K562 (cell line): ENCODE measurements around the gene SOAT1. TPM values are rescaled to one million over a fixed set of nuclear protein-coding genes. Genes with fewer than 3 reads are reported as not detected.

Source experiments
- ATAC-seq: fragments of 200-7000 bp; cut with Tn5 transposase; 3 replicates; pipeline ENCODE4 v1.9.1; 2020; ENCODE audit warnings: moderate library complexity
- BruUV-seq: library from RNA; stranded (reverse); fragments of 400-500 nt; replicated peaks from 2 replicates; lab custom pipeline; 2021; lab: Mats Ljungman, UMichigan
- CTCF ChIA-PET: fragments of 300-600 bp; formaldehyde crosslinking; extraction: SDS; loops from one replicate; lab custom pipeline; 2021; ENCODE audit warnings: low intra/inter-chr PET ratio; lab: Yijun Ruan, JAX
- POLR2A ChIA-PET: fragments of 300-600, 350-650 bp; sonication (Branson Sonifier 250); formaldehyde crosslinking; extraction: SDS; loops from one replicate; lab custom pipeline; 2021; ENCODE audit warnings: antibody characterized with exemption, inconsistent platforms; lab: Yijun Ruan, JAX
- DNase-seq, 4 experiments: peaks; one replicate each; pipeline versions ENCODE4 v3.0.0 to v3.0.0-alpha.2; 2011 to 2018; ENCODE audit warnings: low spot score in 3 of 4, mixed read lengths in 3 of 4; ENCODE audit errors: extremely low read depth in 1 of 4
- FAIRE-seq: peaks from 2 replicates; lab custom pipeline; 2011; peaks lifted over from hg19 to GRCh38; lab: Jason Lieb, UNC
- H2AFZ ChIP-seq: 2 replicates; pipeline ENCODE4 v1.6.0; 2011; ENCODE audit warnings: low read depth, low read length, control low read depth, inconsistent platforms
- H3K27ac ChIP-seq: fragments of 200-600 bp; 3 replicates; pipeline ENCODE4 v1.8.0; 2011; ENCODE audit warnings: low read depth, mild to moderate bottlenecking, control low read depth, inconsistent platforms, low read length, moderate library complexity, mixed read lengths; ENCODE audit errors: extremely low read depth
- H3K27me3 ChIP-seq, 2 experiments: fragments of 300-600 bp in 1 of 2; 2 replicates in 1 of 2; 3 replicates in 1 of 2; pipeline versions ENCODE4 v1.6.0 to v1.8.0; 2011; ENCODE audit warnings: inconsistent platforms in 2 of 2, low read length in 2 of 2, mild to moderate bottlenecking in 1 of 2, mixed read lengths in 1 of 2, moderate library complexity in 1 of 2; ENCODE audit not compliant: control insufficient read depth in 2 of 2, insufficient read depth in 2 of 2
- H3K36me3 ChIP-seq: fragments of 300-600 bp; 3 replicates; pipeline ENCODE4 v1.8.0; 2011; ENCODE audit warnings: mild to moderate bottlenecking, low read length, inconsistent platforms; ENCODE audit not compliant: control insufficient read depth, insufficient read depth
- H3K4me1 ChIP-seq, 2 experiments: fragments of 200-600 bp in 1 of 2; replicated peaks in 1 of 2; 2 replicates in 1 of 2; 3 replicates in 1 of 2; pipeline versions ENCODE4 v1.5.1 to v1.8.0; 2011; ENCODE audit warnings: inconsistent platforms in 2 of 2, low read length in 2 of 2, mild to moderate bottlenecking in 1 of 2, mixed read lengths in 1 of 2, moderate library complexity in 1 of 2; ENCODE audit not compliant: control insufficient read depth in 2 of 2, insufficient read depth in 2 of 2
- H3K4me2 ChIP-seq: 2 replicates; pipeline ENCODE4 v1.6.1; 2011; ENCODE audit warnings: low read length, control low read depth, inconsistent platforms, mixed read lengths; ENCODE audit not compliant: insufficient read depth
- H3K4me3 ChIP-seq: fragments of 200-600 bp; sonication (generic), shearing (Covaris generic); 2 replicates; pipeline ENCODE4 v1.5.1; 2016; ENCODE audit warnings: control low read depth, inconsistent platforms
- H3K79me2 ChIP-seq: fragments of 200-600 bp; 3 replicates; pipeline ENCODE4 v1.8.0; 2011; ENCODE audit warnings: low read length, inconsistent platforms; ENCODE audit not compliant: control insufficient read depth, insufficient read depth
- H3K9ac ChIP-seq, 2 experiments: 2 replicates each; pipeline versions ENCODE4 v1.6.0 to v1.6.1; 2011; ENCODE audit warnings: low read depth in 2 of 2, low read length in 2 of 2, control low read depth in 1 of 2, inconsistent platforms in 1 of 2, mild to moderate bottlenecking in 1 of 2, mixed read lengths in 1 of 2; ENCODE audit not compliant: insufficient read depth in 1 of 2
- H3K9me1 ChIP-seq: one replicate; pipeline ENCODE4 v1.6.0; 2011; ENCODE audit warnings: inconsistent platforms, mild to moderate bottlenecking, low read length, moderate library complexity; ENCODE audit not compliant: control insufficient read depth, insufficient read depth
- H3K9me3 ChIP-seq: replicated peaks from 2 replicates; pipeline ENCODE4 v1.5.1; 2011; ENCODE audit warnings: low read depth, low read length, inconsistent platforms; ENCODE audit not compliant: control insufficient read depth, insufficient read depth
- H4K20me1 ChIP-seq: replicated peaks from 2 replicates; pipeline ENCODE4 v1.6.1; 2011; ENCODE audit warnings: low read length, inconsistent platforms, mixed read lengths; ENCODE audit not compliant: control insufficient read depth, insufficient read depth
- ARID3A ChIP-seq: IDR thresholded peaks from 2 replicates; pipeline ENCODE4 v1.6.1; 2012; ENCODE audit warnings: low read depth, low read length, improper control_type of control experiment, borderline replicate concordance
- CTCF ChIP-seq, 3 experiments: IDR thresholded peaks in 2 of 3; conservative IDR thresholded peaks in 1 of 3; 2 replicates each; pipeline ENCODE4 v1.5.1; 2011 to 2012; ENCODE audit warnings: low read length in 3 of 3, mild to moderate bottlenecking in 3 of 3, control low read depth in 2 of 3, improper control_type of control experiment in 1 of 3, inconsistent platforms in 1 of 3, low read depth in 1 of 3, mixed read lengths in 1 of 3, moderate library complexity in 1 of 3; ENCODE audit not compliant: insufficient read depth in 2 of 3
- FOXA3 ChIP-seq, 2 experiments: fragments of 450-650 bp in 1 of 2; sonication (generic) in 1 of 2; formaldehyde crosslinking; IDR thresholded peaks in 1 of 2; conservative IDR thresholded peaks in 1 of 2; 2 replicates each; pipeline versions ENCODE4 v1.4.0 to v1.8.0; 2020 to 2022; ENCODE audit warnings: mild to moderate bottlenecking in 2 of 2, missing genetic modification reagents in 1 of 2
- L3MBTL2 ChIP-seq: fragments of 450-650 bp; IDR thresholded peaks from 2 replicates; pipeline ENCODE4 v1.6.1; 2016; ENCODE audit warnings: mild to moderate bottlenecking, moderate library complexity
- MLX ChIP-seq, 2 experiments: fragments of 450-650 bp in 1 of 2; sonication (generic) in 1 of 2; formaldehyde crosslinking; conservative IDR thresholded peaks; 2 replicates each; pipeline versions ENCODE4 v1.4.0 to v1.8.1; 2020 to 2022; ENCODE audit warnings: mild to moderate bottlenecking in 1 of 2, missing genetic modification reagents in 1 of 2
- RAD21 ChIP-seq, 2 experiments: fragments of 250-450 bp in 1 of 2; fragments of 450-650 bp in 1 of 2; sonication (Bioruptor Pico) in 1 of 2; formaldehyde crosslinking in 1 of 2; IDR thresholded peaks in 1 of 2; conservative IDR thresholded peaks in 1 of 2; 2 replicates each; pipeline versions ENCODE4 v1.4.0 to v1.8.0; 2020 to 2022; ENCODE audit warnings: mild to moderate bottlenecking in 2 of 2, moderate library complexity in 1 of 2
- SMC3 ChIP-seq: conservative IDR thresholded peaks from 2 replicates; pipeline ENCODE4 v1.6.1; 2011; ENCODE audit warnings: low read depth, low read length, improper control_type of control experiment; ENCODE audit not compliant: insufficient read depth
- ZNF592 ChIP-seq: fragments of 450-650 bp; IDR thresholded peaks from 2 replicates; pipeline ENCODE4 v1.6.1; 2017; ENCODE audit warnings: antibody characterized with exemption, mild to moderate bottlenecking
- WGBS: fragments of 100-300 bp; shearing (Covaris generic); methylation state at CpG from one replicate; pipeline ENCODE4 v1.1.6; 2016; ENCODE audit warnings: low coverage, mixed read lengths; ENCODE audit not compliant: insufficient coverage; ENCODE audit errors: missing lambda C conversion rate; 5-methylcytosine and 5-hydroxymethylcytosine counted together
- in situ Hi-C: fragments of 300-500 bp; cut with MboI; formaldehyde crosslinking; loops from 4 replicates; pipeline ENCODE4 v1.15.0; 2018; ENCODE audit warnings: inconsistent platforms, mixed read lengths
- intact Hi-C: fragments of 100-400 bp; cut with micrococcal nuclease; formaldehyde crosslinking; loops from 2 replicates; pipeline ENCODE4 v1.14.2; 2022
- polyA plus RNA-seq, 8 experiments: library from polyadenylated mRNA; depleted of rRNA in 4 of 8; stranded (reverse) in 5 of 8; unstranded in 3 of 8; fragments of >200 nt; fragmentation: Nextera tagmentation in 2 of 8; fragmentation: Illumina TruSeq in 1 of 8; extraction: Ambion mirVana in 2 of 8; extraction: Trizol in 1 of 8; gene quantifications; 2 replicates each; pipeline versions ENCODE4 v1.2.1 to v1.2.3, GENCODE V29; 2011 to 2014; ENCODE audit warnings: inconsistent platforms in 1 of 8, missing spikeins in 1 of 8
- total RNA-seq, 7 experiments: library from RNA; depleted of rRNA in 6 of 7; stranded (reverse); fragments of >200 nt in 6 of 7; fragmentation: Illumina TruSeq in 2 of 7; extraction: Trizol in 2 of 7; gene quantifications; 2 replicates each; pipeline versions ENCODE4 v1.2.1 to v1.2.3, GENCODE V29; 2011 to 2021; ENCODE audit warnings: low replicate concordance in 1 of 7

Gene SOAT1
- total and polyA plus RNA-seq, 9 of the 15 experiments (the other 6 are each of a cell fraction or from before 2014, with no cell fraction given): 5.5 to 29.1 (median 17.3) TPM

GRCh38 chr1:179369751-179370341 lies 76.2 kb downstream of the SOAT1 start:
- FAIRE-seq: peak; percentile 83
- no TSS peak for BruUV-seq
- peak; percentile 63 to 76 (median 64) for DNase-seq
- TF ChIP-seq ZNF592: 0 out of 2 replicates have a peak, but pooled peaks have one; percentile 20
- no peak for TF ChIP-seq L3MBTL2
- peak; percentile 61 to 88 (median 70); a peak in 5 of 6 replicates for TF ChIP-seq CTCF (IDR thresholded peaks at IDR 0.05 in 2 of 3, conservative IDR thresholded peaks at IDR 0.05 in 1 of 3; ENCODE audit: insufficient read depth in 2 of 3, low read depth in 1 of 3, low read length in 3 of 3)
- peak; percentile 78 for TF ChIP-seq SMC3
- TF ChIP-seq FOXA3 (CRISPR knock-in tag; conservative IDR thresholded peaks at IDR 0.05 in 1 of 2, IDR thresholded peaks at IDR 0.05 in 1 of 2): peak in 1 of 2 experiments; percentile 77; a peak in 2 of 4 replicates
- TF ChIP-seq MLX (CRISPR knock-in tag; conservative IDR thresholded peaks at IDR 0.05): no peak
- TF ChIP-seq ARID3A: peak; percentile 67; the same call in 1 of the 2 replicates
- peak; percentile 95 for TF ChIP-seq RAD21 (CRISPR knock-in tag; conservative IDR thresholded peaks at IDR 0.05 in 1 of 2, IDR thresholded peaks at IDR 0.05 in 1 of 2)

More at GRCh38 chr1:179369751-179370341, 76.2 kb downstream of the SOAT1 start:
- H4K20me1 ChIP-seq: no peaks in the 10 kb centered on the region
- H3K9me1 ChIP-seq: no peaks in the 10 kb centered on the region
- 0 out of 5 replicates have a peak, but pooled peaks cover 0 to 2% of the 10 kb centered on the region in 2 experiments for H3K27me3 ChIP-seq
- WGBS: 0% methylated on average over 4 of the region's 4 CpGs
- H3K36me3 ChIP-seq: no peaks in the 10 kb centered on the region
- no peak overlapping the region for H3K27ac ChIP-seq
- H2AFZ ChIP-seq: no peak overlapping the region
- no peak overlapping the region for H3K4me3 ChIP-seq
- H3K9me3 ChIP-seq: no peaks in the 10 kb centered on the region; the same call in 1 of the 2 replicates
- ATAC-seq: peak; percentile 66
- H3K9ac ChIP-seq: no peak overlapping the region
- ChIA-PET POLR2A (no interaction called here), CTCF (interaction anchor here (0.8 to 2.4 kb wide), 7 partner anchors 77 to 596 kb away, joined by 3 to 22 read pairs (median 6); no protein-coding TSS in a partner anchor)
- in situ Hi-C loops (loop anchor here (10.0 to 25.0 kb wide), 4 partner anchors 245 to 833 kb away; partner anchors contain the start of gene TOR3A), intact Hi-C loops (loop anchor here (1.0 to 10.0 kb wide), 6 partner anchors 119 to 825 kb away; no protein-coding TSS in a partner anchor)
- H3K4me2 ChIP-seq: no peak overlapping the region
- H3K79me2 ChIP-seq: no peaks in the 10 kb centered on the region
- H3K4me1 ChIP-seq: peaks cover 3 to 13% of the 10 kb centered on the region in 2 experiments; a peak in 3 of 5 replicates
